Upper lobe of left lung (tissue), 6 donors: ENCODE results near the gene MS4A10. TPM values are rescaled to one million over a fixed set of nuclear protein-coding genes. Genes with fewer than 3 reads are reported as not detected.

ENCODE experiments used
- ATAC-seq, 2 donors: fragments of 200-7000 bp; cut with Tn5 transposase; one replicate each; pipeline ENCODE4 v1.9.1; 2022; ENCODE audit warnings: mild to moderate bottlenecking in 2 of 2, moderate library complexity in 2 of 2; ENCODE audit not compliant: low FRiP score in 2 of 2
- DNase-seq, 2 donors: peaks; one replicate each; pipeline ENCODE4 v3.0.0-alpha.2; 2019 to 2020
- H3K27ac ChIP-seq, 4 donors: fragments of 200-600 bp; sonication (generic); one replicate each; pipeline ENCODE4 v1.5.1; 2016 to 2019
- H3K27me3 ChIP-seq, 4 donors: fragments of 200-600 bp; sonication (generic); one replicate each; pipeline ENCODE4 v1.5.1; 2017 to 2019
- H3K36me3 ChIP-seq, 4 donors: fragments of 200-600 bp; sonication (generic); one replicate each; pipeline ENCODE4 v1.5.1; 2016 to 2019
- H3K4me1 ChIP-seq, 4 donors: fragments of 200-600 bp; sonication (generic); one replicate each; pipeline ENCODE4 v1.5.1; 2018 to 2019
- H3K4me3 ChIP-seq, 4 donors: fragments of 200-600 bp; sonication (generic); one replicate each; pipeline ENCODE4 v1.5.1; 2017 to 2019; ENCODE audit warnings: mild to moderate bottlenecking in 2 of 4, moderate library complexity in 1 of 4
- H3K9me3 ChIP-seq, 4 donors: fragments of 200-600 bp; sonication (generic); one replicate each; pipeline ENCODE4 v1.5.1; 2018 to 2019
- CTCF ChIP-seq, 6 experiments: fragments of 450-650 bp in 4 of 6; fragments of 200-600 bp in 2 of 6; sonication (generic) in 2 of 6; IDR thresholded peaks; one replicate each; pipeline ENCODE4 v1.5.1; 2016 to 2019; ENCODE audit warnings: antibody characterized with exemption in 6 of 6
- EP300 ChIP-seq, 4 donors: sonication (generic); formaldehyde crosslinking; IDR thresholded peaks; one replicate each; pipeline ENCODE4 v1.5.1; 2017; ENCODE audit warnings: antibody characterized with exemption in 4 of 4, control low read depth in 2 of 4
- POLR2A ChIP-seq, 4 donors: fragments of 450-650 bp; IDR thresholded peaks; one replicate each; pipeline ENCODE4 v1.5.1; 2016 to 2017; ENCODE audit warnings: antibody characterized with exemption in 4 of 4, mild to moderate bottlenecking in 2 of 4
- POLR2AphosphoS5 ChIP-seq, 2 donors: sonication (generic); formaldehyde crosslinking; IDR thresholded peaks; one replicate each; pipeline ENCODE4 v1.5.1; 2017; ENCODE audit warnings: antibody characterized with exemption in 2 of 2
- WGBS, 2 donors: methylation state at CpG; one replicate each; pipeline ENCODE4 v1.1.5; 2017 to 2018; 5-methylcytosine and 5-hydroxymethylcytosine counted together
- total RNA-seq, 6 donors: library from RNA; depleted of rRNA in 4 of 6; stranded (reverse); fragments of >200 nt in 4 of 6; gene quantifications; one replicate each; pipeline versions ENCODE4 v1.1.0 to v1.2.1, GENCODE V29; 2016 to 2021
- donor health status: DM: no; HTN: no; CAD: no; lungs with moderate emphysema.
- donor health status: DM: no; HTN: yes; CAD: no; lungs with severe emphysema.

The MS4A10 gene
- total RNA-seq, 6 donors from 2014 or later = not detected

DNA sequence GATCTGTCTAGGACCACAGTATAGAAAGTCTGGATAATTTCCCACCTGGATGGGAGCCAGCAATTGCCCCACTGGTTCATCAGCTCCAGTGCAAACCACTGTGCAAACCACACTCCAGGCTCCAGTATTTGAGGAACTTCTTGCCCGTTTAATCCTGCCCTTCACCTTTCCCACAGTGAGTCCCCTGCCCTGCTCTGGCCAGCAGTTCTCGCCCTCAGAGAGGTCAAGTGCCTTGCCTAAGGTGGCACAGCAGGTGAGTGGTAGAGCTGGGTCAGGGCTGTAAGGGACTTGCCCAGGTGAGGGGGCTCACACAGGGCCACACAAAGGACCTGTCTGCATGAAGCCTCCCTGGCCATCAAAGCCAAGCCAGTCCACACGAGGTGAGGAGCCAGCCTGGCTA lies 24.1 kb downstream of the MS4A10 start:
- Histone ChIP-seq H3K27ac (no peak overlapping the region), H3K4me1 (peaks cover 0 to 8% (median 0%) of the 10 kb centered on the region in 4 donors), H3K27me3 (no peaks in the 10 kb centered on the region), H3K36me3 (no peaks in the 10 kb centered on the region), H3K4me3 (no peak overlapping the region), H3K9me3 (no peaks in the 10 kb centered on the region)
- TF ChIP-seq EP300 (IDR thresholded peaks at IDR 0.05) = no peak
- no peak for TF ChIP-seq CTCF (IDR thresholded peaks at IDR 0.05)
- TF ChIP-seq POLR2AphosphoS5 (IDR thresholded peaks at IDR 0.05) = no peak
- TF ChIP-seq POLR2A (IDR thresholded peaks at IDR 0.05) = no peak
- WGBS, 2 donors = 60 to 66% methylated on average over 3 of the region's 3 CpGs
- DNase-seq (no peak), ATAC-seq (no peak)

- 88 to 89% methylated on average over 10 to 11 of the region's 11 CpGs for WGBS, 2 donors
- Histone ChIP-seq H3K36me3 (no peaks in the 10 kb centered on the region), H3K27me3 (no peaks in the 10 kb centered on the region), H3K27ac (no peak overlapping the region), H3K9me3 (no peaks in the 10 kb centered on the region), H3K4me3 (no peak overlapping the region), H3K4me1 (peaks cover 0 to 8% (median 0%) of the 10 kb centered on the region in 4 donors)
- TF ChIP-seq POLR2A (IDR thresholded peaks at IDR 0.05) = no peak
- no peak for TF ChIP-seq POLR2AphosphoS5 (IDR thresholded peaks at IDR 0.05)
- no peak for TF ChIP-seq EP300 (IDR thresholded peaks at IDR 0.05)
- TF ChIP-seq CTCF (IDR thresholded peaks at IDR 0.05) = no peak
- ATAC-seq (no peak), DNase-seq (no peak)
Observed at GRCh38 chr11:60809691-60810090, 24.6 kb downstream of the MS4A10 start.

- Histone ChIP-seq H3K36me3 (no peaks in the 10 kb centered on the region), H3K9me3 (no peaks in the 10 kb centered on the region), H3K4me3 (no peak overlapping the region), H3K4me1 (peaks cover 0 to 8% (median 0%) of the 10 kb centered on the region in 4 donors), H3K27me3 (no peaks in the 10 kb centered on the region), H3K27ac (no peak overlapping the region)
- ATAC-seq (no peak), DNase-seq (no peak)
- TF ChIP-seq EP300 (IDR thresholded peaks at IDR 0.05) (no peak), CTCF (IDR thresholded peaks at IDR 0.05) (no peak), POLR2AphosphoS5 (IDR thresholded peaks at IDR 0.05) (no peak), POLR2A (IDR thresholded peaks at IDR 0.05) (no peak)
- 92 to 100% methylated on average over 3 to 4 of the region's 4 CpGs for WGBS, 2 donors
Observed at GRCh38 chr11:60810151-60810550, 25.0 kb downstream of the MS4A10 start.

DNA sequence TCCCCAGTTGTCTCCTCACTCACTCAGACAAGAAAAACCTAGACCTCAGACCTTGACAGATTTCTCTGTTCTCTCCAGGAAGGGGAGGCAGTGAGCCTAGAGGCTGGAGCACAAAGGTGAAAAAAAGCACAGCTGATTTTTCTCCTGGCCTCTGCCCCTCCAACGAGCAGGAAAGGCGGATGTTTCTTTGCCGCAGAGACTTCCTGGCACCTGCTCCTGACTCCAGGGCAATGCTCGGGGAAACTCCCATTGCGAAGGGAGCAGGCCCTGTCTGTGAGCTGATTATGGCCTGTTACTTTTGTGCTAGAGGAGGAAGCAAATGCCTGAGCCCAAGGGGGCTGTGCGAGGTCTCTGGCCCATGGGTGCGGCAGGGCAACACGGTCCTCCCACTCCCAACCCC lies 25.4 kb downstream of the MS4A10 start:
- DNase-seq = no peak

More for the DNA sequence above, 25.4 kb downstream of the MS4A10 start:
- WGBS, 2 donors = 29 to 39% methylated on average over 3 to 8 of the region's 8 CpGs
- no peaks in the 10 kb centered on the region for H3K36me3 ChIP-seq
- no peak for TF ChIP-seq EP300 (IDR thresholded peaks at IDR 0.05)
- no peak for TF ChIP-seq CTCF (IDR thresholded peaks at IDR 0.05)
- TF ChIP-seq POLR2A (IDR thresholded peaks at IDR 0.05) = no peak
- TF ChIP-seq POLR2AphosphoS5 (IDR thresholded peaks at IDR 0.05) = no peak
- no peak overlapping the region for H3K27ac ChIP-seq
- H3K27me3 ChIP-seq = no peaks in the 10 kb centered on the region
- H3K4me3 ChIP-seq = no peak overlapping the region
- H3K9me3 ChIP-seq = no peaks in the 10 kb centered on the region
- peaks cover 0 to 8% (median 0%) of the 10 kb centered on the region in 4 donors for H3K4me1 ChIP-seq
- ATAC-seq = no peak
